GM10847 (cell line): ENCODE measurements around the gene TSPAN18.

Experiments used
- POLR2A ChIP-seq: IDR thresholded peaks from 2 replicates; pipeline ENCODE4 v1.6.1; 2011; ENCODE audit not compliant: insufficient read length; ENCODE audit errors: extremely low read depth

Gene TSPAN18

DNA sequence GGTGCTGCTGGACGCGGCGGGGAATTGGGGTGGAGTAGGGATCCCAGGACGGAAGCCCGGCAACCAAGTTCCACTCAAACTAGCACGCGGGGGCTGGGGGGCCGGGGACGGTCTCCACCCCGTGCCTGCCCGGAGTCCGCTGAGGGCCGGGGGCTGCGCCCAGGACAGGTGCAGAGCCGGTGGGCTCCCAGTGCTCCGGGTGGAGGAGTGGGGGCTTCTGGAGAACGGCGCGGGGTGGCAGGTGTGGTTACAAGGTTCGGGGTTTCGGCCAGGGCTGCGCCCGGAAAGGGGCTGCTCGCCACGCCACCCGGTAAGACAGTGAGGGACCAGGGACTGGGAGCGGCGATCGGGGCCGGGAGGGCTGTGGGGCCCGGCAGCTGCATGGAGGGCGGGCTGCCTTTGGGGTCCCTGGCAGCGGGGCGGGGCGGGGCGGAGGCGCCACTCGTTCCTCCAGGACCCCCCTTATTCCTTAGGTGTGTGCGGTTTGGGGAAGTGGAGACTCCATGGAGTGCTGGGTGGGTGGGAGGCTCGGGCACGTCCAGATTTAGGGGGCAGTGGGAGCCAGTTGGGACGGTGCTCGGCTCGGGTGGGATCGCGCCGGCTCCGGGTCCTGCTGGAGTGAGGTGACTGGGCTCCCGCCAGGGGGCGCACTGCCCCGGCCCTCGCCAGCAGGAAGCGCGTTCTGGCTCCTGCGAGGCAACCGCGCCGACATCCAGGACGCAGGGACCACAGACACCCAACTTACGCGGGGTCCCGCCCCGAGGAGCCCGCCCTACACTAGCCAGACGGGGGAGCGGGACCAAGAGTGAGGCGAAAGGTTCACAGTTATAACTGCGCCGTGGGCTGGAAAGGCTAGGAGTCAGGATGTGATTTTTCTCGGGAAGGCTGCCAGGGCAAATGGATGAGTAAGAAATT lies 868 bp downstream of the TSPAN18 start:
- TF ChIP-seq POLR2A: no peak

GRCh38 chr11:44728491-44728910 lies 1.7 kb downstream of the TSPAN18 start:
- no peak for TF ChIP-seq POLR2A

DNA sequence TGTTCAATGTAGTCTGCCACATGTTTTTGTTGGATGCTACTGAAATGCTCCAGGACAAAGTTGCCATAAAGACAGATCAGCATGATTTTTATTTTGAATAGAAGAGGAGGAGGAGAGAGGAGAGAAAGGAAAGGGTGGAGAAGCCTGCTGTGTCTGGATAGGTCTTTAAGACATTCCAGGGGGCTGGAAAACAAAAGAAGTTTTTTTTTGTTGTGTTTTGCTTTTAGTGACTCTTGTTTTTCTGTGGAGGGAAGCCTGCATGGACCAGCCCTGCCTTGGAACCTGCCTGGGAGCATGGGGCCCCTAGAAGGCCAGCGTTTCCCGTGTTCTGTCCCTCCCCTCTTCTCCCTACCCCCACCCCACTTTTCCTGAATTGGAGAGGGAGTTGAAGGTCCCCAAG lies 2.3 kb downstream of the TSPAN18 start:
- TF ChIP-seq POLR2A: no peak

DNA sequence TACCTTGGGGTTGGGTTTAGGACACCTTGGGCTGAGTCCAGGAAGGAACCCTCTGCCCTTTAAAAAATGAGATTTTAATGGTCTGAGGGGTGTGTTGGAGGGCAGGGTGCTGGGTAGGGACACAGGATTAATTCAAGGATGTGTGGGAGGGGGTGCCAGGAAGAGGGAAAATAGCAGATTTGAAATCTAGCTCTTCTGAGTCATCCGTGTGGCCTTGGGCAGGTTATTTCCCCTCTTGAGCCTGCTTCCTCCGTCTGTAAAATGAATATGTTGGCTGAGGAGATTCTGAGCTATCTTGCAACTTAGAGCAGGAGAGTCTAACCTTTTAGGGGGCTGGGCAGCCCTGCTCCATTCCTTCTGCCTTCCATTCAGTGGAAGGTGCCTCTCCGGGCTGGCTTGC lies 3.0 kb downstream of the TSPAN18 start:
- no peak for TF ChIP-seq POLR2A

DNA sequence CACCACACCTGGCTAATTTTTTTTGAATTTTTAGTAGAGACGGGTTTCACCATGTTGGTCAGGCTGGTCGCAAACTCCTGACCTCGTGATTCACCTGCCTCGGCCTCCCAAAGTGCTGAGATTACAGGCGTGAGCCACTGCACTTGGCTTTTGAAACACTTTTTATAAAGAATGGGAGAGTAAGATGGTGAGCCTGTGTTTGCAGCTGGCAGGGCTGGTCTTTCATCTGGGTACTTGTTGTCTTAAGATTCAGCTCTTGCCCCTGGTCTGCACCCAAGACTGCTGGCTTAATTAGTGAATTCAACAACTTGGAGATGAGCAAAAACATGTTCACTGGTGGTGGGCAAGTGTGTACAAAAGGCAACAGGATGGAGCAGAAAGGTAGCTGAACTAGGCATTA lies 4.0 kb downstream of the TSPAN18 start:
- TF ChIP-seq POLR2A: no peak

DNA sequence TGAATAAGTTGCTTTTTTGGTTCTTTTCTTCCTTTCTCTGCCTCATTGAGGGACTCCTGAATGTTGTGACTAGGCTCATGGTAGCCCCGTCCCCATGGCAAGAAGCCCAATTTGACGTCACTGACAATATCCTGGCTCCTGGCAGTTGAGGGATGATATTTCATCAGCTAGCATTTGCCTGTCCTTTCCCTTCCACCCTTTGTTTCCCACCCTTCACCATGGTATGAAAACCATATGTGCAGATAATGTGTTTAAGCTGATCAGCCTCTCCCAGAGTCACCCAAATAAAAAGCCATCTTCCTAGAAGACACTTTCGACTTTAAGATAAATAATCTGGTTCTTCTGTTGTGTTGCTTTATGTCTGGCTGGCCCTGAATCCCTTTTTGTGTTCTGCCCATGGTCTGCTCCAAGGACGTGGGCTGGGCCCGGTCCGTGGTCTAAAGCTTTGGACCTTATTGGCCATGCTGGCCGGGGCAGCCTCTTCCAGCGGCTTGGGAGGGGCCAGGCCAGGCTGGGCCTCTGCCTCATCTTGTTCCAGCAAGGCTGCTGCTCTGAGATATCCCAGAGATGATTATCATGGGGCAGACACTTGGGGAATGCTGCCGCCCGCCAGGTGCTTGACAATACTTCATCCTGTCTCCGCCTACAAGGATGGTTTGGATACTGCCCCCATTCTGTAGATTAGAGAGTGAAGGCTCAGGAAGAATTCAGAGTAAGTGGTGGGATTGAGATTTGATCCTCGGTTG lies 5.1 kb downstream of the TSPAN18 start:
- TF ChIP-seq POLR2A: no peak

- no peak for TF ChIP-seq POLR2A
These were observed 5.8 kb downstream of the TSPAN18 start for GRCh38 chr11:44732564-44732963.

DNA sequence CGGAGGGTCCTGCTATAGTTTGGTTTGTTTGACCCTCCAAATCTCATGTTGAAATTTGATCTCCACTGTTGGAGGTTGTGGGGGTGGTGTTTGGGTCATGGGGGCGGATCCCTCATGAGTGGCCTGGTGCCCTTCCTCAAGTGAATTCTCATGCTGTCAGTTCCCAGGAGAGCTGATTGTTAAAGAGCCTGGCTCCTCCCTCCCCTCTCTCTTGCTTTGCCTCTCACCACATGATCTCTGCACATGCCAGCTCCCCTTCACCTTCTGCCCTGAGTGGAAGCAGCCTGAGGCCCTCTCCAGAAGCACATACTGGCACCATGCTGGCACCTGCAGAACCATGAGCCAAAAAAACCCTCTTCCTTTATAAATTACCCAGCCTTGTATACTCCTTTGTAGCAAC lies 7.1 kb downstream of the TSPAN18 start:
- no peak for TF ChIP-seq POLR2A

- no peak for TF ChIP-seq POLR2A
These were observed 8.2 kb downstream of the TSPAN18 start for GRCh38 chr11:44734843-44735381.

- TF ChIP-seq POLR2A: no peak
These were observed 10.0 kb downstream of the TSPAN18 start for GRCh38 chr11:44736791-44737190.

DNA sequence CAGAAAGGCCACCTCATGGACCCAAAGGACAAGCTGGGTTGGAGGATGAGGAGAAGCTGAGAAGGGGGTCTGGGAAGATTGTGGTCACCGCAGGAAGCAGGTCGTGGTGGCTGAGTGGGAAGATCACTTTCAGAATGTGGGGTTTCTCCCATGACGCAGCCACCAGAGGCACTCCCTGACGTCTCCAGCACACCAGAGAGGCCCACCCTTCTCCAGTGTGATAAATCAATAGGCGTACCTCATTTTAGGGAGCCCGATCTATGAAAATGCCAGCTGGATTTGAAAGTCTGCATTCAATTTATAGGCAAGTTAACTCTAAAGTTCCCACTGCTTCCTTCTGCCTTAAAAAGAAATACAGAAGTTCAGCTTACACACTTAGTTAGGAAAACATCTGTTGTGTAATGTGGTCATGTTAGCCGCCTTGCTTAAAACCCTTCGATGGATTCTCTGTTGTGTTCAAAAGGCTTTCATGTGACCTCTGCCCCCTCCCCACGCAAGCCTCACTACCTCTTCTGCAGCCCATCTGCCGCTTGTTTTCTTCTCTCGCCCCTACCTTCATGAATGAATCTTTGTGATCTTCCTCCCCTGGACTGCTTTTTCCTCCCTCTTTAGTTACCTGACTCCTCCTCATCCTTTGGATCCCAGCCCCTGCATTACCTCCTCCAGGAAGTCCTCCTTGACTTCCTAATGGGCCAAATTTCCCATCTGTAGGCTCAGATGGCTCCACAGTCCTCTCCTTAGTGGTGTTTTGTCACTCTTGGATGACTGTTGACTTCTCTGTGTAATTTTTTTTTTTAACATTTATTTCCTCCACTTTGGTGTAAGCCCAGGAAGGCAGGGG lies 10.7 kb downstream of the TSPAN18 start:
- no peak for TF ChIP-seq POLR2A

DNA sequence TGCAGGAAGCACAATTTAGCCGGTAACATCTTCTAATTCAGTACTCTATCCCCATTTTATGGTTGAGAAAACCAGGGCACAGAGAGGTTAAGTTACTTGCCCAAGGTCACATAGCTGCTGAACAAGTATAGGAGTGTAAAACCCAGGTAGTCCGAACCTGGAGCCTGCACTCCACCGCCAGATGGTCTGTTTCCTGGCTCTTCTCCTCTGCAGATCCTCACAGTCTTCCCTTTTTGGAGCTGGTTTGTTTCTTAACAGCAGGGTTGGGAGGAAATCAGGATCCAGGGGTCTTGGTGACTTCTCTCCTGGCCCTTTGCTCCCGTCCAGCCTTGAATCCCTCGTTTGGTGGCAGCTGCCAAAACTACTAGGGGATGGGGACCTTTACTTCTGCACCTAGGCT lies 12.0 kb downstream of the TSPAN18 start:
- TF ChIP-seq POLR2A: no peak

DNA sequence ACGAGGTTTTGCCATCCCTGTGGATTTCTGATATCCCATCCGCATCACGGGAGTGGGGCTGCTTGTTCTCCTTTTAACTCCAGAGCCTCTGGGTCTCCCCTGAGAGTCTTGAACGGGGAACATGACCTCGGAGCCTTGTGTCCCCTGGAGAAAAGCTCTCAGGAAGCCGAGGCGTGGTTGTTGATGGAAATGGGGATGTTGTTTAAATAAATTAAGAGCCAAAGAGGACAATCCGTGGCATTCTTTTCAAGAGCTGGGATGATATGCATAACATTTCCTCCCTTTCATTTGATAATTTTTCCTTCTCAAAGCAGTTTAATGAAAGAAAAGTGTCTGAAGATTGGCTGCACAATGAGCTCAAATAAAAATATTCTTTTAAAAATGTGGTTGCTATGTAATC lies 14.2 kb downstream of the TSPAN18 start:
- TF ChIP-seq POLR2A: no peak

DNA sequence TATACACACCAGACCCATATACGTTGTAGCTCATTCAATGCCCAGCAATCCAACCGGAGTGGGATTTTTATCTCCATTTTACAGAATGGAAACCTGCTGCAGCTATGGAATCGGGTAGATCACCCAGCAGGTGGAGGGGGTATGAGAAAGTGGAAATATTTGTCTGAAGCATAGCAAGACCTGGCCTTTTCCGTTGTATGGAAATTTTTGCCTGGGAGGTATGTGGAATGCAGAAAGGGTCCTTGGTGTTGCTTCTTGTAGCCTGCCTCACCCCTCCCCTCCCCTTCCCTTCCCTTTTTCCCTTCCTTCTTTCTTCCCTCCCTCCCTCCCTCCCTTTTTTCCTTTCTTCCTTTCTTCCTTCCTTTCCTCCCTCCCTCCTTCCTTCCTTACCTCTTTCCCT lies 15.2 kb downstream of the TSPAN18 start:
- TF ChIP-seq POLR2A: no peak
